Cardiac muscle cell (in vitro differentiated cells and primary cell): ENCODE measurements around the gene ZNF726. TPM values are rescaled to one million over a fixed set of nuclear protein-coding genes. Genes with fewer than 3 reads are reported as not detected.
"Not testable (repeated sequence)": the region's sequence is repeated elsewhere in the genome, so short reads cannot be mapped to it uniquely, and the experiment has no call there.

ENCODE experiments used
- DNase-seq, 2 donors: peaks; one replicate each; pipeline versions ENCODE4 v3.0.0 to v3.0.0-alpha.2; 2010 to 2017; ENCODE audit warnings: low read depth in 1 of 2, low spot score in 1 of 2
- H3K27ac ChIP-seq: fragments of 200-600 bp; sonication (generic); 2 replicates; pipeline ENCODE4 v1.5.1; 2016
- H3K27me3 ChIP-seq: fragments of 200-600 bp; sonication (generic); 2 replicates; pipeline ENCODE4 v1.6.0; 2016; ENCODE audit warnings: control low read depth
- H3K36me3 ChIP-seq: fragments of 200-600 bp; sonication (generic); 2 replicates; pipeline ENCODE4 v1.5.1; 2016; ENCODE audit warnings: control low read depth
- H3K4me1 ChIP-seq: fragments of 200-600 bp; sonication (generic); 2 replicates; pipeline ENCODE4 v1.8.1; 2017; ENCODE audit warnings: low read depth, mild to moderate bottlenecking, mixed run types
- H3K4me3 ChIP-seq: fragments of 200-600 bp; sonication (generic); 2 replicates; pipeline ENCODE4 v1.5.1; 2016; ENCODE audit warnings: mild to moderate bottlenecking
- H3K9me3 ChIP-seq: fragments of 200-600 bp; sonication (generic); 2 replicates; pipeline ENCODE4 v1.5.1; 2017; ENCODE audit warnings: low read depth, mild to moderate bottlenecking, control low read depth
- polyA plus RNA-seq: library from polyadenylated mRNA; unstranded; fragments of >200 nt; fragmentation: Nextera tagmentation; extraction: Ambion mirVana; gene quantifications from 2 replicates; pipeline ENCODE4 v1.2.1, GENCODE V29; 2016
- total RNA-seq: library from RNA; depleted of rRNA; stranded (reverse); fragments of >200 nt; gene quantifications from 2 replicates; pipeline ENCODE4 v1.2.3, GENCODE V29; 2016
- TF ChIP-seq, protein P1 (sequence below): IDR thresholded peaks from 2 replicates; pipeline ENCODE4 v1.5.1; 2012; ENCODE audit warnings: low read depth, mild to moderate bottlenecking, low read length

ZNF726 gene
- total and polyA plus RNA-seq, 2 experiments from 2014 or later: 1.7 to 4.0 TPM

DNA sequence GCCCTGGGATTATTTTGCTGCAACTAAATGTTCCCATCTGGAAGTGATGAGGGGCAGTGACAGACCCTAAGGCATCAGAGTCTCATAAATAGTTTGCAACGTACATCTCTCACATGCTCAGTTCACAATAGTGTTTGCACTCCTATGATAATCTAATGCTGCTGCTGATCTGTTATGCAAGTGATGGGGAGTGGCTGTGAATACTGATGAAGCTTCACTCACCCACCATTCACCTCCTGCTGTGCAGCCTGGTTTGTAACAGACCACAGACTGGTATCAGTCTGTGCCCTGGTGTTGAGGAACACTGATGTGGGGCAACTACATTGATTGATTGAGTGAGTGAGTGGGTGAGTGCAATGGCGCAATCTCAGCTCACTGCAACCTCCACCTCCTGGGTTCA lies 54.9 kb downstream of the ZNF726 start:
- Histone ChIP-seq H3K4me3 (no peak overlapping the region), H3K27me3 (no peaks in the 10 kb centered on the region), H3K9me3 (no peaks in the 10 kb centered on the region), H3K36me3 (no peaks in the 10 kb centered on the region), H3K4me1 (no peaks in the 10 kb centered on the region), H3K27ac (no peak overlapping the region)
- DNase-seq: no peak
- TF ChIP-seq, protein P1, sequence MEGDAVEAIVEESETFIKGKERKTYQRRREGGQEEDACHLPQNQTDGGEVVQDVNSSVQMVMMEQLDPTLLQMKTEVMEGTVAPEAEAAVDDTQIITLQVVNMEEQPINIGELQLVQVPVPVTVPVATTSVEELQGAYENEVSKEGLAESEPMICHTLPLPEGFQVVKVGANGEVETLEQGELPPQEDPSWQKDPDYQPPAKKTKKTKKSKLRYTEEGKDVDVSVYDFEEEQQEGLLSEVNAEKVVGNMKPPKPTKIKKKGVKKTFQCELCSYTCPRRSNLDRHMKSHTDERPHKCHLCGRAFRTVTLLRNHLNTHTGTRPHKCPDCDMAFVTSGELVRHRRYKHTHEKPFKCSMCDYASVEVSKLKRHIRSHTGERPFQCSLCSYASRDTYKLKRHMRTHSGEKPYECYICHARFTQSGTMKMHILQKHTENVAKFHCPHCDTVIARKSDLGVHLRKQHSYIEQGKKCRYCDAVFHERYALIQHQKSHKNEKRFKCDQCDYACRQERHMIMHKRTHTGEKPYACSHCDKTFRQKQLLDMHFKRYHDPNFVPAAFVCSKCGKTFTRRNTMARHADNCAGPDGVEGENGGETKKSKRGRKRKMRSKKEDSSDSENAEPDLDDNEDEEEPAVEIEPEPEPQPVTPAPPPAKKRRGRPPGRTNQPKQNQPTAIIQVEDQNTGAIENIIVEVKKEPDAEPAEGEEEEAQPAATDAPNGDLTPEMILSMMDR: no peak

DNA sequence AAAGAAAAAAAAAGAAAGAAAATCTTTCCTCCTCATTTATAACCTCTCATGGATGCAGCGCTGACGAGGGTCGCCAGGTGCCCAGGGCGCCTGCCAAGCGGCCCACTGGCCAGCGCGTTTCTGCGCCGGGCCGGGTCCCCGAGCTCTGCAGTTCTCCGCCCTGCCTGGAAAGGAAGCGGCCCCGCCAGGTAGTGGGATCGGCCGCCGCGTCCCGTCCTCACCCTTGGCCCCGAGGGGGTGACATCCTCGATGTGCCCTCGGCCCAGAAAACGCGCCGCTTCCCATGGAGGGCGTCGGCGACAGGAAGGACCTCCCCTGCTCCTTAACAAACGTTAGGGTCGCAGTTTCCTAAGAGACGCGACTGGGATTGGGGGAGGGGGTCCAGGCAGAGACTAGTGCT lies 56.9 kb downstream of the ZNF726 start:
- Histone ChIP-seq H3K4me3 (no peak overlapping the region), H3K9me3 (no peaks in the 10 kb centered on the region)
- no peak for DNase-seq

DNA sequence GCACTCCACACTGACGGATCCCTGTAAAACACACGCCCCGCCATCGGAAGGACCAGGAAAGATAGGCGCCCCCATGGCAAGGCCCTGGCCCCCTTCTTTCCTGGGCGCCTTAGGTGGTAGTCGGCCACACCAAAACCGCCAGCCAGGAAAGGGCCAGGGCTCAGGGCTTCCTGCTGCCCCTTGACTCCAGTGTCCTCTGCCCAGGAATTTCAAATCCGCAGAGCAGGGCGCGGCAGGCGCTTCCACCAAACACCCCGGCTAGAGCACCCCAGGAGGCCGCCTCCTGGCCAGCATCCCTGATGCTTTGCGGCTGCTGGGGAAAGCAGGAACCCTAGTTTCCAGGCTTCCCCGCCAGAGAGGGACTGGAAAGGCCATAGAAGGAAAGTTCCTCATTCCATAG lies 57.5 kb downstream of the ZNF726 start:
- H3K27ac ChIP-seq: no peak overlapping the region
- no peaks in the 10 kb centered on the region for H3K27me3 ChIP-seq
- no peaks in the 10 kb centered on the region for H3K4me1 ChIP-seq
- H3K4me3 ChIP-seq: no peak overlapping the region
- DNase-seq: no peak
- TF ChIP-seq, protein P1: no peak
- H3K9me3 ChIP-seq: no peaks in the 10 kb centered on the region
- H3K36me3 ChIP-seq: no peaks in the 10 kb centered on the region

More for the DNA sequence above, 56.9 kb downstream of the ZNF726 start:
- Histone ChIP-seq H3K4me1 (no peaks in the 10 kb centered on the region), H3K27ac (no peak overlapping the region), H3K27me3 (no peaks in the 10 kb centered on the region), H3K36me3 (no peaks in the 10 kb centered on the region)
- TF ChIP-seq, protein P1: no peak

DNA sequence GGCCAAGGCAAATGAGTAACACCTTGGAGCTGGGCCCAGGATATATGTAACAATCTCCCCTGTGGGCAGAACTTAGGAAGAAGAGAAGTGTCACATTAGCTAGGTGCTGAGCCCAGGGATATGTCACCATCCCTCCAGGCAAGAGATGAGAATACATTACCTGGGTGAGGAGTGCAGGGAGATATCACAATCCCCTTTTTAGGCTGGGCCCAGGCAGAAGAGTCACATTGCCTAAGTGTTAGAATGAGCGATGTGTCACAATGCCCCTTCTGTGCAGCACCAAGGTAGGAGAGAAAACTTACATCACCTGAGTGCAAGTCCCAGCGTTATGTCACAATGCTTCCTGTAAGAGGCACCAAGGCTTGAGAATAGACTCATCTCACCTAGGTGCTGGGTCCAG lies 60.3 kb downstream of the ZNF726 start:
- Histone ChIP-seq H3K36me3 (no peaks in the 10 kb centered on the region), H3K27ac (no peak overlapping the region), H3K9me3 (no peaks in the 10 kb centered on the region), H3K27me3 (no peaks in the 10 kb centered on the region), H3K4me1 (no peaks in the 10 kb centered on the region), H3K4me3 (no peak overlapping the region)
- TF ChIP-seq, protein P1: no peak
- no peak for DNase-seq

DNA sequence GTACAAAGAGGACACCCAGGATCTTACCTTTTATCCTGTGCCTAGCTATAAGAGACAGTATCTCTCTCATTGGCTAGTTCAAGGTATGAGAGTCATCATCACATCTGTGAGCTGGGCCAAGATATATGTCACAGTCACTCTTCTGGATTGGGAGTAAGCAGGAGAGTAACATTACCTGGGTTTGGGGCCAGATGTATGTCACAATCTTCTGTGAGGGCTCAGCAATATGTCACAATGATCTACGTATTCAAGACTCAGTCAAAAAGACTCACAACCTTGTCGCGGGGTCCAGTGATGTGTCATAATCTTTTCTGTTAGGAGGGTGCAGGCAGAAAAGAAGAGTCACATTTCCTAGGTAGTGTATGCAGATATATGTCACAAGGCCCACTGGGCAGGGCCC lies 61.9 kb downstream of the ZNF726 start:
- not testable (repeated sequence) for DNase-seq, H3K9me3 ChIP-seq, H3K27me3 ChIP-seq, H3K4me3 ChIP-seq, H3K27ac ChIP-seq, H3K4me1 ChIP-seq, H3K36me3 ChIP-seq

DNA sequence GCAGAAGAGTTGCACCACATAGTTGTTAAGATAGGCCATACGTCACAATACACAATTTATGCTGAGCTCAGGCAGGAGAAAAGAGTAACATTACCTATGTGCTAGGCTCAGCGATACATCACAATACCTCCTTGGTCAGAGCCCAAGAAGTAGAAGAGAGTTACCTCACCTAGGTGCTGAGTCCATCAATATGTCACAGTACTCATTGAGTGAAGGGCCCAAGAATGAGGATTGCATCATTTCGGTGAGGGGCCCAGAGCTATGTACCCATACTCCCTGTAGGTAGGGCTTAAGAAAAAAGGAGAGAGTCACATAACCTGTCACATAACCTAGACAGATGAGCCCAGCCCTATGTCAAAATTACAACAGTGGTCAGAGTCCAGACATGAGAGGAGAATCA lies 62.6 kb downstream of the ZNF726 start:
- not testable (repeated sequence) for H3K4me1 ChIP-seq, H3K36me3 ChIP-seq, DNase-seq, H3K27ac ChIP-seq, H3K27me3 ChIP-seq, H3K9me3 ChIP-seq, H3K4me3 ChIP-seq

DNA sequence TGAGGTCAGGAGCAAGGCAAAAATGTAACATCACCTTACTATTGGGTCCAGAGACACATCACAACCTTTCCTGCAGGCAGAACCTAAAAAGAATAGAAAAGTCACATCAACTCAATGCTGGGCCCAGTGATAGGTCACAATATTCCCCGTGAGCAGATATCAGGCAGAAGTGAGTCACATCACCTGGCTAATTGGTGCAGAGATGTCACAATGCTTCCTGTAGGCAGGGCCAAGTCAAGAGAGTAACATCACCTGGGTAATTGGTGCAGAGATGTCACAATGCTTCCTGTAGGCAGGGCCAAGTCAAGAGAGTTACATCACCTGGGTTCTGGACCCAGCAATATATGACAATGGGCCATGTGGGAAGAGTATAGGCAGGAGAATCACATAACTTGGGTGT lies 63.4 kb downstream of the ZNF726 start:
- no peaks in the 10 kb centered on the region for H3K9me3 ChIP-seq
- no peak for DNase-seq
- TF ChIP-seq, protein P1: no peak

More for the DNA sequence above, 63.4 kb downstream of the ZNF726 start:
- H3K27ac ChIP-seq: no peak overlapping the region
- no peaks in the 10 kb centered on the region for H3K27me3 ChIP-seq
- H3K36me3 ChIP-seq: no peaks in the 10 kb centered on the region
- H3K4me3 ChIP-seq: no peak overlapping the region
- no peaks in the 10 kb centered on the region for H3K4me1 ChIP-seq
